Body of pancreas (tissue), 4 donors: Measurements from ENCODE around the gene MTPN. TPM values are rescaled to one million over a fixed set of nuclear protein-coding genes. Genes with fewer than 3 reads are reported as not detected.

Experiments used
- ATAC-seq: fragments of 150-250 bp; one replicate; pipeline ENCODE4 v1.9.1; 2016
- DNase-seq, 4 donors: peaks; one replicate each; pipeline ENCODE4 v3.0.0-alpha.2; 2019
- H3K27ac ChIP-seq, 4 donors: fragments of 200-600 bp; sonication (generic); 1 replicate in 3 of 4; 2 replicates in 1 of 4; pipeline versions ENCODE4 v1.5.1 to v1.6.1; 2016 to 2019; ENCODE audit warnings: mild to moderate bottlenecking in 1 of 4, mixed read lengths in 1 of 4, moderate library complexity in 1 of 4
- H3K27me3 ChIP-seq, 2 donors: fragments of 200-600 bp; sonication (generic); one replicate each; pipeline ENCODE4 v1.6.0; 2016; ENCODE audit warnings: mild to moderate bottlenecking in 1 of 2
- H3K36me3 ChIP-seq, 2 donors: fragments of 200-600 bp; sonication (generic); replicated peaks in 1 of 2; 2 replicates each; pipeline ENCODE4 v1.5.1; 2016; ENCODE audit warnings: low read depth in 2 of 2; ENCODE audit not compliant: insufficient read depth in 1 of 2
- H3K4me1 ChIP-seq: fragments of 200-600 bp; sonication (generic); one replicate; pipeline ENCODE4 v1.6.0; 2016
- H3K4me3 ChIP-seq, 2 donors: fragments of 200-600 bp; sonication (generic); 1 replicate in 1 of 2; 2 replicates in 1 of 2; pipeline ENCODE4 v1.5.1; 2016 to 2019
- H3K9me3 ChIP-seq, 3 donors: fragments of 200-600 bp; sonication (generic); 1 replicate in 2 of 3; 2 replicates in 1 of 3; pipeline ENCODE4 v1.5.1; 2016
- CTCF ChIP-seq, 7 experiments: fragments of 450-650 bp in 4 of 7; fragments of 200-600 bp in 3 of 7; sonication (generic) in 3 of 7; IDR thresholded peaks; one replicate each; pipeline ENCODE4 v1.5.1; 2016 to 2019; ENCODE audit warnings: antibody characterized with exemption in 7 of 7
- POLR2A ChIP-seq, 3 donors: fragments of 450-650 bp; IDR thresholded peaks; one replicate each; pipeline ENCODE4 v1.6.1; 2016; ENCODE audit warnings: antibody characterized with exemption in 3 of 3, mild to moderate bottlenecking in 2 of 3
- WGBS, 2 donors: methylation state at CpG; one replicate each; pipeline ENCODE4 v1.1.5; 2017; 5-methylcytosine and 5-hydroxymethylcytosine counted together
- intact Hi-C: fragments of 100-400 bp; cut with DNase I; formaldehyde crosslinking; loops from one replicate; pipeline ENCODE4 v1.15.1; 2023
- total RNA-seq, 2 donors: library from RNA; depleted of rRNA; stranded (reverse); fragments of >200 nt; gene quantifications; one replicate each; pipeline ENCODE4 v1.1.0, GENCODE V29; 2016

Gene MTPN
- total RNA-seq, 2 donors from 2014 or later: 23.1 to 25.1 TPM

DNA sequence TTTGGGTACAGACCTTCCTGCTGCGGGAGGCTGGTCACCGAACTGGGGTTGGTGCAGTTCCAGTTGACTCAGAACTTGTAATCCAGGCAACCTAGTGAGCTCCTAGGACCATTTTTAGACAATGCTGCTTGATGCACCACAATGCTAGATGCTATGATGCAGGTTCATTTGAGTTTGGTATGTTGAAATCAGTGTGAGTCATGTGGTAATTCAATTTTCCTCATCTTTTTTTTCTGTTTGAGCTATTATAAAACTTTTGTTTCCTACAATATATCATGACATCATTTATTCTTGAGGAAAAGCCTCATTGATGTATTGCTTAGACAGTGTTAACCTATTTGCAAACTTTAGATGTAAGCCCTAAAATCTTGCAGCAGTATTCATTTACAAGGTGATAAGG lies 40.9 kb upstream of the MTPN start:
- no peak for DNase-seq
- Histone ChIP-seq H3K27me3 (no peaks in the 10 kb centered on the region), H3K27ac (no peak overlapping the region), H3K36me3 (no peaks in the 10 kb centered on the region), H3K9me3 (no peaks in the 10 kb centered on the region), H3K4me1 (no peaks in the 10 kb centered on the region), H3K4me3 (no peak overlapping the region)
- intact Hi-C loops: no loop called here
- 84 to 86% methylated on average over 2 of the region's 2 CpGs for WGBS, 2 donors
- no peak for TF ChIP-seq CTCF (IDR thresholded peaks at IDR 0.05)
- TF ChIP-seq POLR2A (IDR thresholded peaks at IDR 0.05): no peak
- no peak for ATAC-seq

DNA sequence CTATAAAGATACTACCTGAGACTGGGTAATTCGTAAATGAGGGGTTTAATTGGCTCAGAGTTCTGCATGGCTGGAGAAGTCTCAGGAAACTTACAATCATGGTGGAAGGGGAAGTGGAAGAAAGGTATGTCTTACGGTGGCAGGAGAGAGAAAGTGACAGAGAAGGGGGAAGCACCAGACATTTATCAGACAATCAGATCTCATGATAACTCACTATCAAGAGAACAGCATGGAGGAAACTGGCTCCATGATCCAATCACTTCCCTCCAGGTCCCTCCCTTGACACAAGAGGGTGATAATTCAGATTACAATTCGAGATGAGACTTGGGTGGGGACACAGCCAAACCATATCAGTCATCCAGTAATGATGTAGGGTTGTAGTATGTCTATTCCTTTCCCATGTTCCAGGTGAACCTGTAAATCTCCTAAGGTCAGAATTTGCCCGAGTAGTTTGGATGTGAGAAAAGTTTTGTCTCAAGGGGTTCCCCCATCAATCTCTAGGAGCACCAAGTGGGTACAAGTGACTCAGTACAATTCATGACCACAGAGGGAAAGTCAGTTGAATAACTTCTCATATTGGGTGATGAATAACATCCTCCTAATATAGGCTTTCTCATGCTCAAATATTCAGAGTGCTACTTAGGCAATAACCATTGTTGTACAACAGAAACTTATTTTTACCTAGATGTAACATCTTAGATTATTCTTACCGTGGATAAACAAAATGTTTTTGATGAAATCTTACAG lies 39.7 kb upstream of the MTPN start:
- intact Hi-C loops: no loop called here
- 50 to 56% methylated on average over 5 of the region's 5 CpGs for WGBS, 2 donors
- Histone ChIP-seq H3K4me1 (no peaks in the 10 kb centered on the region), H3K27ac (no peak overlapping the region), H3K9me3 (no peaks in the 10 kb centered on the region), H3K36me3 (no peaks in the 10 kb centered on the region), H3K4me3 (no peak overlapping the region), H3K27me3 (no peaks in the 10 kb centered on the region)
- no peak for ATAC-seq
- TF ChIP-seq CTCF (IDR thresholded peaks at IDR 0.05) (no peak), POLR2A (IDR thresholded peaks at IDR 0.05) (no peak)
- no peak for DNase-seq

GRCh38 chr7:136015638-136016037 lies 38.5 kb upstream of the MTPN start:
- TF ChIP-seq CTCF (IDR thresholded peaks at IDR 0.05) (no peak), POLR2A (IDR thresholded peaks at IDR 0.05) (no peak)
- Histone ChIP-seq H3K4me3 (no peak overlapping the region), H3K27ac (no peak overlapping the region), H3K4me1 (no peaks in the 10 kb centered on the region), H3K9me3 (no peaks in the 10 kb centered on the region), H3K27me3 (no peaks in the 10 kb centered on the region), H3K36me3 (no peaks in the 10 kb centered on the region)
- DNase-seq: no peak
- 19 to 20% methylated on average over 1 of the region's 1 CpG for WGBS, 2 donors
- intact Hi-C loops: no loop called here
- no peak for ATAC-seq

- ATAC-seq (no peak), DNase-seq (no peak)
- 57 to 67% methylated on average over 3 of the region's 3 CpGs for WGBS, 2 donors
- Histone ChIP-seq H3K36me3 (no peaks in the 10 kb centered on the region), H3K9me3 (no peaks in the 10 kb centered on the region), H3K27ac (no peak overlapping the region), H3K4me1 (no peaks in the 10 kb centered on the region), H3K4me3 (no peak overlapping the region), H3K27me3 (no peaks in the 10 kb centered on the region)
- TF ChIP-seq CTCF (IDR thresholded peaks at IDR 0.05): no peak
- TF ChIP-seq POLR2A (IDR thresholded peaks at IDR 0.05): no peak
- intact Hi-C loops: loop anchor here (5.0 kb wide), 1 partner anchor 212 kb away; no protein-coding TSS in a partner anchor
Observed at GRCh38 chr7:136014659-136015058, 37.5 kb upstream of the MTPN start.

DNA sequence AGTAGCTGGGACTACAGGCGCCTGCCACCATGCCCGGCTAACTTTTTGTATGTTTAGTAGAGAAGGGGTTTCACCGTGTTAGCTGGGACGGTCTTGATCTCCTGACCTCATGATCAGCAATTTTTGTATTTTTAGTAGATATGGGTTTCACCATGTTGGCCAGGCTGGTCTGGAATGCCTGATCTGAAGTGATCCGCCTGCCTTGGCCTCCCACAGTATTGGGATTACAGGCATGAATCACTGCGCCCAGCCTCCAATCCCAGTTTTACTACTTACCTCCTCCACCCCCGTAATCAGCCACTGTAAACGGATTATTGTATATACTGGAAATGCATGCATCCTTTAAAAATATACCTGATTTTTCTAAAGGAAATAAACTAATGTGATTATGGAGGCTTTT lies 35.1 kb upstream of the MTPN start:
- Histone ChIP-seq H3K27me3 (no peaks in the 10 kb centered on the region), H3K27ac (no peak overlapping the region), H3K9me3 (no peaks in the 10 kb centered on the region), H3K4me3 (no peak overlapping the region), H3K36me3 (no peaks in the 10 kb centered on the region), H3K4me1 (no peaks in the 10 kb centered on the region)
- intact Hi-C loops: loop anchor here (5.0 kb wide), 1 partner anchor 210 kb away; no protein-coding TSS in a partner anchor
- no peak for DNase-seq
- TF ChIP-seq CTCF (IDR thresholded peaks at IDR 0.05) (no peak), POLR2A (IDR thresholded peaks at IDR 0.05) (no peak)
- ATAC-seq: no peak
- WGBS, 2 donors: 71 to 75% methylated on average over 8 of the region's 8 CpGs
